Measurements from ENCODE around the gene NFATC2. TPM values are rescaled to one million over a fixed set of nuclear protein-coding genes. Genes with fewer than 3 reads are reported as not detected.

Gene NFATC2
- total RNA-seq, 1 experiment from 2014 or later = 0.07 TPM

DNA sequence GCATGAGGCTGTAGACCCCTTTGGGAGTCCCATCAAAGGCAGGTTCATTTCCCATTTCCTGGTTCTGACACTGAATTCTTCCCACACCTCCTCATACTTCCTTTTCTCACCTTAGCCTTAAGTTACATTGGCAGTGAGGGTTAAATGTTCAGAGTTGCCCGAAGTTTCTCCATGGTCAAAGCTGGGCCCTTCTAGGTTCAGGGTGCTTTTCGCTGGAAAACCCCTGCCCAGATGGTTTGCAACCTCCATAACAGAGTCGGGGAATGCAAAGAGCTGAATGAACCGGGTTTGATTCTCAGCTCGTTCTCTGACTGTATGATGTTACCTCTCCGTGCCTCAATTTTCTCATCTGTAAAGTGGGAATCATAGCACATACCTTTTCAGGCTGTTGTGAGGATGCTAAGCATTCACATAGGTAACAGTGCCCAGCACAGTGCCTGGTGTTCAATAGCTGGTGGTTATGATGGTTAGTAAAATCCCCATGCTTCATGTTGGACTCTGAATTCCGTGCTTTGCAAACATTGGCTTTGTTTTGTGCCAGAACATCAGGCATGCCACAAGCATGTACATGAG, 149.8 kb downstream of the NFATC2 start:
- TF ChIP-seq, protein P1, sequence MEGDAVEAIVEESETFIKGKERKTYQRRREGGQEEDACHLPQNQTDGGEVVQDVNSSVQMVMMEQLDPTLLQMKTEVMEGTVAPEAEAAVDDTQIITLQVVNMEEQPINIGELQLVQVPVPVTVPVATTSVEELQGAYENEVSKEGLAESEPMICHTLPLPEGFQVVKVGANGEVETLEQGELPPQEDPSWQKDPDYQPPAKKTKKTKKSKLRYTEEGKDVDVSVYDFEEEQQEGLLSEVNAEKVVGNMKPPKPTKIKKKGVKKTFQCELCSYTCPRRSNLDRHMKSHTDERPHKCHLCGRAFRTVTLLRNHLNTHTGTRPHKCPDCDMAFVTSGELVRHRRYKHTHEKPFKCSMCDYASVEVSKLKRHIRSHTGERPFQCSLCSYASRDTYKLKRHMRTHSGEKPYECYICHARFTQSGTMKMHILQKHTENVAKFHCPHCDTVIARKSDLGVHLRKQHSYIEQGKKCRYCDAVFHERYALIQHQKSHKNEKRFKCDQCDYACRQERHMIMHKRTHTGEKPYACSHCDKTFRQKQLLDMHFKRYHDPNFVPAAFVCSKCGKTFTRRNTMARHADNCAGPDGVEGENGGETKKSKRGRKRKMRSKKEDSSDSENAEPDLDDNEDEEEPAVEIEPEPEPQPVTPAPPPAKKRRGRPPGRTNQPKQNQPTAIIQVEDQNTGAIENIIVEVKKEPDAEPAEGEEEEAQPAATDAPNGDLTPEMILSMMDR (IDR thresholded peaks at IDR 0.05; ENCODE audit: unreplicated experiment) = no peak
- intact Hi-C loops (cut with micrococcal nuclease) = no loop called here
- Mint-ChIP-seq H3K4me3 (ENCODE audit: unreplicated experiment) (no peak overlapping the region), H3K27me3 (ENCODE audit: insufficient read depth, unreplicated experiment) (peaks cover 33% of the 10 kb centered on the region), H3K27ac (ENCODE audit: low read depth, unreplicated experiment) (no peak overlapping the region), H3K9me3 (ENCODE audit: unreplicated experiment) (no peaks in the 10 kb centered on the region), H3K4me1 (ENCODE audit: insufficient read depth, unreplicated experiment) (no peaks in the 10 kb centered on the region), H3K36me3 (ENCODE audit: insufficient read depth, unreplicated experiment) (no peaks in the 10 kb centered on the region)
- BruUV-seq (replicated peaks) = no TSS peak
- no peak for DNase-seq (ENCODE audit: unreplicated experiment)
- CTCF ChIA-PET = interaction anchor here (0.6 to 4.5 kb wide), 7 partner anchors 12 to 402 kb away, joined by 3 to 59 read pairs (median 5); no protein-coding TSS in a partner anchor
- POLR2A ChIA-PET = no interaction called here

DNA sequence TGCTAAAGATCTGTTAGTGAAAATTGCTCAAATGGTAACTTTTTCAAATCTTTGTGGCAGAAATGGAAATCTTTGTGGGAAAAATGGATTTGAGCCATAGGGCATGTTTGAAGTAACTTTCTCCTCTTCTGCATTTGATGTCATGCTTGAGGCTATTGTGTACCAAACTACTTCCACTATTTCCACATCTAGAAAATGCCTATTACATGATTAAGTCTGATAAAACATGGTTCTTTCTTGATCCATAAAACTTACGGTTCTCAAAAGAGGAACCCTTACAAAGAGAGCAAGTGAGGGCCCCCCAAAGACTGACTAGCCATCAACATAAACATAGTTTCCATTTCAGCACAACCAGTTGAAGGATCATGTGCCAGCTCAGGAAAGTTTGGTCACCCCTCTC, 150.6 kb downstream of the NFATC2 start:
- POLR2A ChIA-PET = interaction anchor here (0.7 kb wide), 1 partner anchor 818 kb away, joined by 4 read pairs; no protein-coding TSS in a partner anchor
- Mint-ChIP-seq H3K4me3 (ENCODE audit: unreplicated experiment) (no peak overlapping the region), H3K9me3 (ENCODE audit: unreplicated experiment) (no peaks in the 10 kb centered on the region), H3K27ac (ENCODE audit: low read depth, unreplicated experiment) (no peak overlapping the region), H3K4me1 (ENCODE audit: insufficient read depth, unreplicated experiment) (no peaks in the 10 kb centered on the region), H3K27me3 (ENCODE audit: insufficient read depth, unreplicated experiment) (peaks cover 33% of the 10 kb centered on the region), H3K36me3 (ENCODE audit: insufficient read depth, unreplicated experiment) (no peaks in the 10 kb centered on the region)
- no TSS peak for BruUV-seq (replicated peaks)
- no peak for DNase-seq (ENCODE audit: unreplicated experiment)
- TF ChIP-seq, protein P1 (IDR thresholded peaks at IDR 0.05; ENCODE audit: unreplicated experiment) = no peak
- CTCF ChIA-PET = interaction anchor here (0.7 to 4.5 kb wide), 6 partner anchors 12 to 204 kb away, joined by 3 to 59 read pairs (median 5); no protein-coding TSS in a partner anchor
- intact Hi-C loops (cut with micrococcal nuclease) = no loop called here

DNA sequence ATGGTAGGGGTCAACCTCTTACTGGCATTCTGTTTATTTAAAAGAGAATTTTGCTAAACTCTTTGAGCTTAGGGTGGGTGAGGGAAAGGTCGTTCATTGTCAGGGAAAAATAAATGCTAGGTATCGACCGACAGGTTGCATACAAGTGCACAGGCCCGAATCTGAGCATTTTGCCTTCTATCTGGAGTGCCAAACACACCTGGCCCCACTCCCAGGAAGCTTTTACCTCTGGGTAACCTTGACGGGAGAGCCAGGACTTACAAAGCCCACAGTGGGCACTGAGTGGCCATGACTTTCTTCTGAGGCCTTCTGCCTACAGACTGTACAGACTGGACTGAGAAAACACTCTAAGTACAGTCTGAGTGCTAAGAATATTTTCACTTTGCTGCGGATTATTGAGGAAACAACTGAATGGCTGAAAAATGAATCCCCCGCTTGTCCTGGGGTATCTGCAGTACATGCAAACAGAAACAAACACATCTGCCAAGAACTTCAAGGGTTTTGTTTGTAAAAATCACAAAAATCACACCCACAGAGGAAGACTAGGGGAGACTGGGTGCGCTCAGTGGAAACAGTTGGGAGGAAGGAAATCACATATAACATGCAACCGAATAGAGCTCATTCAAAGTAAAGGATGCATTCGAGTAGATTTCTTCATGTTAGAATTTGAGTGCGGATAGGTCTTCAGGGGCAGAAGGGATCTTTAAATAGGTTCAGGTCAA, 152.8 kb downstream of the NFATC2 start:
- TF ChIP-seq, protein P1 (IDR thresholded peaks at IDR 0.05; ENCODE audit: unreplicated experiment) = no peak
- H3K4me3 Mint-ChIP-seq (ENCODE audit: unreplicated experiment) = no peak overlapping the region
- ChIA-PET CTCF (interaction anchor here (0.6 to 4.5 kb wide), 15 partner anchors 9 to 1248 kb away, joined by 3 to 59 read pairs (median 3); no protein-coding TSS in a partner anchor), POLR2A (interaction anchor here (1.2 kb wide), 2 partner anchors 68 to 208 kb away, joined by 3 read pairs; no protein-coding TSS in a partner anchor)
- no peak for DNase-seq (ENCODE audit: unreplicated experiment)
- no peaks in the 10 kb centered on the region for H3K4me1 Mint-ChIP-seq (ENCODE audit: insufficient read depth, unreplicated experiment)
- H3K36me3 Mint-ChIP-seq (ENCODE audit: insufficient read depth, unreplicated experiment) = no peaks in the 10 kb centered on the region
- H3K27ac Mint-ChIP-seq (ENCODE audit: low read depth, unreplicated experiment) = no peak overlapping the region
- H3K9me3 Mint-ChIP-seq (ENCODE audit: unreplicated experiment) = no peaks in the 10 kb centered on the region
- no TSS peak for BruUV-seq (replicated peaks)
- intact Hi-C loops (cut with micrococcal nuclease) = no loop called here
- peaks cover 28% of the 10 kb centered on the region for H3K27me3 Mint-ChIP-seq (ENCODE audit: insufficient read depth, unreplicated experiment)

DNA sequence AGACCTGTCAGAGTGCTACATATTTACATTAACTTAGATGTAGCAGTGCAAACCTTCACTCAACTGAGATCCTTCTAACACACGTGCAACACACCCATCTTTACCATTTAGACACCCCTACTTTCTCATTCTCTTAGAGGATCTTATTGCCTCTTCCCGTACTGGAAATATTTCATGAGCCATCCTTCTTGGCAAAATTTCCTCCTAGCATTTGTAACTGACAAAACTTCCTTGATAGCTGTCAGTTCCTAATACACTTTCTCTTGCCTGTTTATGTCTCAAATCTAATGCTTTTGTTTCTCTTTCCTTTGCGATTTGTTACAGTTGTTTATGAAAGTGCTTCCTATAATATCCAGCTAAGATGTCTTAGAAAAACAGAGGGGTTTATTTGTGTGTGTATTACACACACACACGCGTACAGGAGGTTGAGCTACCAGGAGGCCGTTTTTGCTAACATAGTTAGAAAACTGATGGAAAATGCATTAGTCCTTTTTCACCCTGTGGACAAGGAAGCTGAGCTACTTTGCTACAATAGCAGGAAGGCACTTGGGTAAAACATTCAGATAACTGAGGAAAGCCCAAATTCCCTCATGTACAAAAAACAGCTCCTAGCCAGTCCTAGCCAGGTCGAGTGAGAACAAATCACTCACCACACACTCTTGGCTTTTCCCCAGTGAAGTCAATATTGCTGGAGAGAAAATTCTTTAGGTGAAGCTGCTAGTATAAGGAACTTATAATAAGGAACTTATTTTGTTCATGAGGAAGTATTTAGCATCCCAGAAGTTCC, 153.6 kb downstream of the NFATC2 start:
- no peak for DNase-seq (ENCODE audit: unreplicated experiment)
- no peaks in the 10 kb centered on the region for H3K36me3 Mint-ChIP-seq (ENCODE audit: insufficient read depth, unreplicated experiment)
- no peak overlapping the region for H3K4me3 Mint-ChIP-seq (ENCODE audit: unreplicated experiment)
- H3K4me1 Mint-ChIP-seq (ENCODE audit: insufficient read depth, unreplicated experiment) = no peaks in the 10 kb centered on the region
- intact Hi-C loops (cut with micrococcal nuclease) = no loop called here
- BruUV-seq (replicated peaks) = no TSS peak
- peaks cover 21% of the 10 kb centered on the region for H3K27me3 Mint-ChIP-seq (ENCODE audit: insufficient read depth, unreplicated experiment)
- TF ChIP-seq, protein P1 (IDR thresholded peaks at IDR 0.05; ENCODE audit: unreplicated experiment) = no peak
- no peak overlapping the region for H3K27ac Mint-ChIP-seq (ENCODE audit: low read depth, unreplicated experiment)
- no peaks in the 10 kb centered on the region for H3K9me3 Mint-ChIP-seq (ENCODE audit: unreplicated experiment)
- ChIA-PET POLR2A (interaction anchor here (1.2 kb wide), 1 partner anchor 69 kb away, joined by 3 read pairs; no protein-coding TSS in a partner anchor), CTCF (interaction anchor here (0.5 to 4.5 kb wide), 12 partner anchors 10 to 1201 kb away, joined by 3 to 59 read pairs (median 3); no protein-coding TSS in a partner anchor)
